GM18907 (cell line): ENCODE data around the gene TRIM17.
A peak's percentile ranks its signal among the peaks of the same experiment; 100 is the strongest.
"Not testable (repeated sequence)": the region's sequence is repeated elsewhere in the genome, so short reads cannot be mapped to it uniquely, and the experiment has no call there.

Source experiments
- ATAC-seq: cut with Tn5 transposase; IDR thresholded peaks from one replicate; pipeline ENCODE4 v1.9.1; 2021; ENCODE audit warnings: mild to moderate bottlenecking, moderate library complexity; ENCODE audit not compliant: unreplicated experiment

The TRIM17 gene

GRCh38 chr1:228450200-228450599 is 33.5 kb upstream of the TRIM17 start:
- ATAC-seq: no peak

- no peak for ATAC-seq
Observed at GRCh38 chr1:228448372-228448771, 31.7 kb upstream of the TRIM17 start.

- ATAC-seq: no peak
Observed at GRCh38 chr1:228446852-228447251, 30.2 kb upstream of the TRIM17 start.

GRCh38 chr1:228445843-228446650 is 29.4 kb upstream of the TRIM17 start:
- ATAC-seq: peak; percentile 67

- ATAC-seq: no peak
Observed at GRCh38 chr1:228445490-228445842, 28.8 kb upstream of the TRIM17 start.

GRCh38 chr1:228443395-228443794 is 26.7 kb upstream of the TRIM17 start:
- ATAC-seq: no peak

- ATAC-seq: no peak
Observed at GRCh38 chr1:228440761-228441500, 24.3 kb upstream of the TRIM17 start.

- no peak for ATAC-seq
Observed at GRCh38 chr1:228438266-228438665, 21.6 kb upstream of the TRIM17 start.

GRCh38 chr1:228437424-228437962 is 20.8 kb upstream of the TRIM17 start:
- ATAC-seq: no peak

- ATAC-seq: no peak
Observed at GRCh38 chr1:228434689-228435088, 18.0 kb upstream of the TRIM17 start.

GRCh38 chr1:228433337-228434053 is 16.8 kb upstream of the TRIM17 start:
- not testable (repeated sequence) for ATAC-seq

GRCh38 chr1:228430243-228430642 is 13.6 kb upstream of the TRIM17 start:
- no peak for ATAC-seq

GRCh38 chr1:228429698-228430097 is 13.0 kb upstream of the TRIM17 start:
- ATAC-seq: no peak

GRCh38 chr1:228429007-228429406 is 12.3 kb upstream of the TRIM17 start:
- no peak for ATAC-seq

GRCh38 chr1:228428412-228428811 is 11.8 kb upstream of the TRIM17 start:
- ATAC-seq: no peak

GRCh38 chr1:228426518-228427175 is 10.0 kb upstream of the TRIM17 start:
- no peak for ATAC-seq

GRCh38 chr1:228424685-228425660 is 8.3 kb upstream of the TRIM17 start:
- no peak for ATAC-seq

- no peak for ATAC-seq
Observed at GRCh38 chr1:228423404-228424053, 6.9 kb upstream of the TRIM17 start.
